ENCODE results near the gene PDGFRB.

- TF ChIP-seq CTCF (conservative IDR thresholded peaks at IDR 0.05 in 1 of 2, IDR thresholded peaks at IDR 0.05 in 1 of 2; ENCODE audit: low read depth in 1 of 2, low read length in 2 of 2) (no peak), EZH2 (IDR thresholded peaks at IDR 0.05; ENCODE audit: low read length, missing control alignments) (no peak)
Observed at GRCh38 chr5:150133581-150134197, 22.0 kb downstream of the PDGFRB start.

Data from fibroblast of lung (primary cell).